ENCODE results near the gene EQTN.

- TF ChIP-seq POLR2A (IDR thresholded peaks at IDR 0.05) (no peak), CTCF (IDR thresholded peaks at IDR 0.05) (no peak)
Measured at GRCh38 chr9:27303219-27303618, 6.3 kb upstream of the EQTN start.

Data from ovary (tissue), 3 donors.